ENCODE measurements around the gene STAT4.

STAT4 gene

GRCh38 chr2:191039616-191040015 is 111.2 kb downstream of the STAT4 start:
- no peak for DNase-seq

DNA sequence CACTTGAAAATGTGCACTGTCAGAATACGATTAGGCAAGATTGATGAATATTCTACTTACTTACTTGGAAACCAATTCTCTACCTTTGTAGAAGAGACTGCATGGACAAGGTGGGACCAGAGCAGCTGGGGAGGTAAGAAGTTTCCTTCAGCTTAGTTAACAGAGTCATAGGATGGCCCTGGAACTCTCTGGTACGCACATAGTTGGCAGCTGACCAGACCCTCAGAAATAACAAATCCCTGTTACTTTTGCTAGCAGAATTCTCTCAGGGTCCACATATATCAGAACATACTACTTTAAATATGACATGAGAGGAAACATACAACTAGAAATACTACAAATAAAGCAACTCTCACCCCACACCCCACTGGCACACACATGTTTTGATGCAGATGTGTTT is 112.1 kb downstream of the STAT4 start:
- no peak for DNase-seq

- no peak for DNase-seq
Measured at GRCh38 chr2:191038241-191038725, 112.5 kb downstream of the STAT4 start.

GRCh38 chr2:191037351-191037750 is 113.4 kb downstream of the STAT4 start:
- no peak for DNase-seq

- DNase-seq, result no peak
Measured at GRCh38 chr2:191036363-191036762, 114.4 kb downstream of the STAT4 start.

DNA sequence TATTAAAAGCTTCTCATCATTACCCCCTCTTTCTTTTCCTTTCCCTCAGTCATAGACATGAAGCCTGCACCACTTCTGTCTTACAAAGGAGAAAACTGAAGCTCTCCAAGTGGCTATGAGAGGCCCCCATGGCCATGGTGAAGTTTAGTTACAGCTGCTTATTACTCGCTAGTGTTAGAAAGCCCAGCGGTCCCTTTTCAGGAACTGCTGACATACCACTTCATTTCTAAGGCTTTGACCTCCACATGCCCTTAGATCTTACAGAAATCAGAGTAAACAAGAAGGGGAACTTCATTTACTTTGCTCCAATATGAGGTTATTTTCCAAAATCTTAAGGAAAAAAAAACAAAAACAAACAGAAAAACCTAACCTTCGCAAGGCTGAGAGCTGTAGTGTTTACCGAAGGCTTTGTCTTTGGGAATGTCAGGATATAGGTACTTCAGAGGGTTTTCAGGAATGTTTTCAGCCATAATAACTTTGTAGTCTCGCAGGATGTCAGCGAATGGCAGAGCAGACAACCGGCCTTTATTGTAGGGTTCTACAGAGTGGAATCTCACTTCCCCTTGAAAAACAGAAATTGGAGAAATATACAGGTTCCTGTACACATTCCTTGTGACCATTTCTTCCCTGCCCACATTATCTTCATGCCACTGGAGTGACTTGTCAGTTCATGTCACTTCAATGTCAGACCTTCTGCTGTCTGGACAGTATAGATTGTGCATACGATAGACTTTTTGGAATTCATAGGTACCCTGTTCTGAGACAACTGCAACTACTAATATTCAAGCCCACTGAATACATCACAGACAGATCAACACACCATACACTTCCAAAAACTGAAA is 118.0 kb downstream of the STAT4 start:
- DNase-seq, result no peak

GRCh38 chr2:191031256-191031655 is 119.5 kb downstream of the STAT4 start:
- no peak for DNase-seq

- no peak for DNase-seq
Measured at GRCh38 chr2:191030521-191031154, 120.2 kb downstream of the STAT4 start.

DNA sequence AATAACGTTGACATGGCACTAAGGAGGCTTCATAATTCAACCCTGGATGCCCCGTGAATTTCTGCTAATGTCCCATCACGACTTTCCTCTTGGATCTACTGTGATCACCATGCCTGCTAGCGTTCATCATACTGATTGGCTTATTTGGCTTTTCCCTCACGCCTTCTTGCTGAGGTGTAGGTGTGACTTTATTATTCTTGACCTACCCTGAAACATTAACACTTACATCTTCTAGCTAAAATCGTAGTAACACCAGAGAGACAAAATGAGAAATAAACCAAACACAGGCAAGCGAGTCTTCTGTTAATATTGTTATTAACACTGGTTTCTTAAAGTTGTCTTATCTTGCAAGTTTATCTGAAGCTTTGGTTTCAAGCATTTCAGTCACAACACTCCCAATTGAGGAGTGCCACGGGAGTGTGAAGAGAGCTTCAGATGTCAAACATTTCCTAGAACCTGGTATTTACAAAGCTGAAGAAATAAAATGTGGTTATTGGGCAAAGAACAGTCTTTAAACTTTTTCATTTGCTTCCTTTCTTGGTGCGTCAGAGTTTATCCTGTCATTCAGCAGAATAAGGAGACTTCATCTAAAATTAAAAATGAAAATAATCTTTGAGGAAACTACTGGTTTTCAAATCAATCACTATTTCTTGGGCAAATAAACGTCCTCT is 121.4 kb downstream of the STAT4 start:
- DNase-seq, result no peak

DNA sequence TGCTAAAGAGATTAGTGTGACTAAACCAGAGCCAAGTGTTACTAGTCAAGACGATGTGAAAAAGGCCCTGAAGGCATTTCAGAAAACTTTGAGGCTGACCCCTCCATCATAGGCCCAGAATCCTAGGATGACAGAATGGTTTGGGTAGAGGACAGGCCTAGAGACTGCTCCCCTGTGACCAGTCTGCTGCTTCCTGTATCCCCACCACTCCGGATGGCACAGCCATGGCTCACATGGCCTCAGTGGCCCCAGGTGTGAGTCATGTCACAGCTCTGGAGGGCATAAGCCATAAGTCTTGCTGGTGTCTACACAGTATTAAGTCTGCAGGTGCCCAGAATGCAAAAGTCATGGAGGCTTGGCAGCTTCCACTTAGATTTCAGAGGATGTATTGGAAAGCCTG is 124.4 kb downstream of the STAT4 start:
- DNase-seq, result no peak

GRCh38 chr2:191025135-191025534 is 125.7 kb downstream of the STAT4 start:
- DNase-seq, result no peak

- no peak for DNase-seq
Measured at GRCh38 chr2:191023235-191023679, 127.5 kb downstream of the STAT4 start.

- no peak for DNase-seq
Measured at GRCh38 chr2:191020742-191021381, 129.9 kb downstream of the STAT4 start.

GRCh38 chr2:191020221-191020741 is 130.5 kb downstream of the STAT4 start:
- DNase-seq, result peak; percentile 89

DNA sequence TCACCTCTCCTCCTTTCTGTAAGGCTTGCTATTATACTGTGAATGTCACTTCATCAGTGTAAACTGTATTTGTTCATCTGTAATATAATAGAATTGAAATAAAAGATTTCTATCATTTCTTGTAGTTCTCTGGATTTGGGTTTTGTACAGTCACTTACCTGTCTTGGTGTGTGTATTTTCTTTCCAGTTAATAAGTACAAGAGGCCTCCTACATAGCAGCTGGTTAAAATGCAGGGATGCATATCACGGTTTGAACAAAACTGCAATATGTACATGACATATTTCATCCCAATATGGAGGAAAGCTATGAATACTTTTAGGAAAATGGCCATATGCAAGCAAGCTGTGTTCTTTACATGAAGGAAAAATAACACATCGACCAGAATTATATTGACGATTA is 131.4 kb downstream of the STAT4 start:
- DNase-seq, result no peak

- DNase-seq, result no peak
Measured at GRCh38 chr2:191018643-191019119, 132.1 kb downstream of the STAT4 start.

DNA sequence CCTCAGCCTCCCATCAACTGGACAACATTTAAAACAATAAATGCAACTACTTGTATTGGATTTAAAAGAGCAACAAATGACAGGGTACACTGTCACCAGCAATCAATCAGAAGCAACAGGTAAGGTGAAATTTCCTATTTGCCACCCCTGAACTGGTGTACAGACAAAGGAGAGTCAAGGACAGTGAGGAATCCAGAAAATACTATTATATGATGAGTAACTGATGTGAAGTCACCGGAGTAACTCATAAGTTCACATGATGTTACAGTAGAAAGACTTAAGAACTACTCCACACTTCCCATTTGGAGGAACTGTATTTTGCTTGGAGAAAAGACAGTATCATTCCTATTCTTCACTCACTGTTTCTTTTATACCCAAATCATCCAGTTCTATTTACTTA is 132.7 kb downstream of the STAT4 start:
- no peak for DNase-seq

DNA sequence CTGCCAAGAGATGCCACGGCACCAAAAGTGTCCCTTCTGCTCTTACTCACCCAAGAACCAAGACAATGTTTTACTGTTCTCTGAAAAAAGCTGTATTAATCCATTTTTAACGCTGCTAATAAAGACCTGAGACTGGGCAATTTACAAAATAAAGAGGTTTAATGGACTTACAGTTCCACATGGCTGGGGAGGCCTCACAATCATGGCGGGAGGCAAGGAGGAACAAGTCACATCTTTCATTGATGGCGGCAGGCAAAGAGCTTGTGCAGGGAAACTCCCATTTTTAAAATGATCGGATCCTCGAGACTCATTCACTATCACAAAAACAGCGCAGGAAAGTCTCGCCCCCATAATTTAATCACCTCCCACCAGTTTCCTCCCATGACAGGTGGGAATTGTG is 135.0 kb downstream of the STAT4 start:
- DNase-seq, result no peak

DNA sequence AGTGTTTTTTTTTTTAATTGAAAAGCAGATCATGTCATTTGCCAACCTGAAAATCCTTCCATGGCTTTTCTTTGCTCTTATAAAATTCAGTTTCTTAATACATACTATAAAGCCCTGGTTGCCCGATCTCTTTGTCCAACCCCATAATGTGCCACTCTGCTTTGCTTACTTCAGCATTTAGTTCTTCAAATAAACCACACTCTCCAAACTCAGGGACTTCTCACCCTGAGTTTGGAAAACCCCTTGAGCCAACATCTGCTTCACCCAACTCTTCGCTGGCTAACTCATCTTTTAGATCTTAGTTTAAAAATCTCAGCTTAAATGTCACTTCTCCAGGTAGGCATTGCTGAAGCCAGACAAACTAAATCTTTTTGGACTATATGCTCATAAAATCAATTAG is 135.6 kb downstream of the STAT4 start:
- DNase-seq, result no peak

DNA sequence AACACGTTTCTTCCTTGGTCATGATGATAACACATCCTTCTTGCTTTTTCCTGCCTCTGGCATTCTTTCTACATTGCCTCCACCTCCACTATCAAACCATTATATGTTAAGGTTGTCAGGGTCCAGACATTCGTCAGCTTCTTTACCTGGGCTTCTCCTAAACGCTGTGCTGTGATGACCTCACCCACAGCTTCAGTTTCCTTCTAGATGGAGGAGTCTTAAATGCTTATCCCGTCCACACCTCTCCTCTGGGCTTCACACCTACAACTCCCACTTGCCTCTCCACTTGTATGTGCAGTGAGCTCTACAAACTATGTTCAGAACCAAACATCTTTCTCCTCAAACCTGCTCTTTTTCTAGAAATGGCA is 136.2 kb downstream of the STAT4 start:
- no peak for DNase-seq

DNA sequence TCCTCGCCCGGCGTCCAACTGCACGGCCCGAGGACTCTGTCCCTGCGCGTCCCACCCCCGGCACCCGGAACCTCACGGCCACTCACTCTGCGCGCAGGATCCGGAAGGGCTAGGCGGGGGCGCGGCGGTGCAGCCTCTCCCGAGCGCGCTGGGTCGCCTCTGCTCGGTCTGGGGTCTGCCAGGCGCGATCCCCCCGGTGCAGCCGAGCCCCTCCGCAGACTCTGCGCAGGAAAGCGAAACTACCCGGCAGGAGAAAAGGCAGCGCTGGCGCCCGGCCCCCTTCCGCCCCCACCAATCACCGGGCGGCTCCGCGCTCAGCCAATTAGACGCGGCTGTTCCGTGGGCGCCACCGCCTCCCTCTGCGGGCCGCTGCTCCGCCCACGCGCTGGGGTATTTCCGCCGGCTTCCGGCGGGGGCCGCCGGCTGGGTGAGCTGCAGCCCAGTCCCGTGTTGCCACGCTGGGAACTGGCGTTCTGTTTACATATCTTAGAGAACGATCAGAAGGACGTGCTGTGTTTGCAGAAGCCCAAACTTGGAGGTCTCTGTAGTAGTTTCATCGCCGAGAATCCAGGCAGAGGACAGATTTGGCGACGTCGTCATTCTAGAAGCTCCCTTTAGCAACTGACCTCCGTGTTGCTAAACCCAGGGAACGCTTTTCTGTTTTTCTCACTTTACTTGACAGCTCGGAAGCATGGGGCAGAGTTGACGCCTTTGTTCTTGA is 136.7 kb downstream of the STAT4 start, which contains the start of gene STAT1:
Gene STAT1, minus strand, starts transcription at position 240 of the 721 bp plus-strand sequence. CDS start 4,168 bp downstream, outside the sequence.
- DNase-seq, result peak; percentile 92

GRCh38 chr2:191013682-191013931 is 137.2 kb downstream of the STAT4 start:
- DNase-seq, result no peak

Data from activated gamma-delta T cell (primary cell).